Activated CD8-positive, alpha-beta memory T cell treated with anti-CD3 and anti-CD28 coated beads, Interleukin-2, amount 50 U/mL, for 1 hour (primary cell): ENCODE data around the gene BCL7A.

ENCODE experiments used
- DNase-seq: peaks from one replicate; pipeline ENCODE4 v3.0.0-alpha.2; 2020; ENCODE audit errors: extremely low read depth

The BCL7A gene

DNA sequence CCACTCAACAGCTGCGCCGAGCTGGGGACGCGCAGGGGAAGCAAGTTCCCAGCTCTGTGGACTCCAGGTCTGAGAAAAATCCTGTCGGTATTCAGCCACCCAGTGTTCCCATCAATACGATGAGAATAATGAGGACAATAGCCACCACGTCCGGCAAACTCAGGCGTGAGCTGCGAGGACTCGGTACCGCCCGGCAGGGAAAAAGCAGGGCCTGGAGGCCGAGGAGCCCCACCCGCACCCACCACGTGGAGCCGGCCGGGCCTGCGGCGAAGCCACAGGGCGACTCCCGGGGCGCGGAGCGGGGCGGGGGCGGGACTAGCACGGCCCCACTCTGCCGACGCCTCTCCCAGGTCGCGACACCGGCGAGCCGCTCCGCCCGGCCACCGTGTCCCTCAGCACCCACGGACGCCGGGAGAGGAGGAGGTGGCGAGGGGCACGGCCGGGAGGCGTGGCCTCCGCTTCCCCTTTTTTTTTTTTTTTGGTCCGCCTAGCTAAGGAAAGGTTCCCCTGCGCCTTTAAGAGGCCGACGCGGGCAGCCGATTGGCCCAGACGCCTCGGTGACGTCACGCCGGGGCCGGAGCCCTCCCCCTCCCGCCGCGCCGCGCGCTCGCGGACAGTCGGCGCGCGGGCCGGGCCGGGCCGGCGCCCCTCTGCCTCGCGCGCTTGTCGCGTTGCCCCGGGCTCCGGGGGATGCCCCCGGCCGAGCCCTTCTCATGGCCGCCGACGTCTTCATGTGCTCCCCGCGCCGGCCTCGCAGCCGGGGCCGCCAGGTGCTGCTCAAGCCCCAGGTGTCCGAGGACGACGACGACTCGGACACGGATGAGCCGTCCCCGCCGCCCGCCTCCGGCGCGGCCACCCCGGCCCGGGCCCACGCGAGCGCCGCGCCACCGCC is 56.7 kb downstream of the BCL7A start, which contains the start of gene MLXIP:
TSS of gene MLXIP (plus strand) at position 616 of the 892 bp plus-strand sequence. CDS start at position 714, 98 bp downstream.
- DNase-seq, result peak; percentile 65

DNA sequence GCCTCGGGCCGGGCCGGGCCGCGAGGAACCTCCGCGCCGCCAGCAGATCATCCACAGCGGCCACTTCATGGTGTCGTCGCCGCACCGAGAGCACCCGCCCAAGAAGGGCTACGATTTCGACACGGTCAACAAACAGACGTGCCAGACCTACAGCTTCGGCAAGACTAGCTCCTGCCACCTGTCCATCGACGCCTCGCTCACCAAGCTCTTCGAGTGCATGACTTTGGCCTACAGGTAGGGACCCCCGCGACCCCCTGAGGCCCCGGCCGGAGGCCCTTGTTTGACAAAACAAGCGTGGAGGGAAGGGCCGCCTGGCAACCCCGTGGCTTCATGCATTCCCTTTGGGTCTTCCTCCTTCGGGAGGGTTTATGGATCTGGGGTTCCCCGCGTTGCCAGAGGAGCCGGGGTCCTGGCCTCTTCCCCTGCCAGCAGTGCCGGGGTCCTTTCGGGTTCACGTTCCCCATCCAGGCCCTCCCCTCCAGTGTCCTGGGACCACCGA is 57.4 kb downstream of the BCL7A start:
- DNase-seq, result no peak

DNA sequence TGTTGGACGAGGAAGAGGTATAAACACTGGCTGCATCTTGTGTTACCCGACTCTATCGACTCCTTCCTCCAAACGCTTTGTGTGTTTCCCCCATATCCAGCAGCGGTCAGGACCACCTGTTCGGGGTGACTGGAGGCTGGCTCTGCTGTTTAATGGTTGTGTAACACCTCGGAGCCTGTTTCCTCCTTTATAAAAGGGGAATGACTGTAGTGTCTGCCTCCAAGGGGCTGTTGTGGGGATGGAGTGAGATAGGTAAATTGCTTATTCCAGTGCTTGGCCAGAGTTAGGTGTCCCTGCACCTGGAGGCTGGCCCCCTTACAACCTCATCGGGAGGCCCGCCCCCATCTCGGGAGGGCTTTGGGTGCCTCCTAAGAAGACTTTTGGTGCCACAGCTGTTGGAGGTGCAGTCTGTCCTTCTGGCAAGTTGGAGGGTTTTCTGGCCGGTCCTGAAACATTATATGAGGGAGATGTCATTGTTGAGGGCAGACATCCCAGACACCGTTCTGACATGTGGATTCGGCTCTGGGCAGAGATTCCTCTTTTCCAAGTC is 57.9 kb downstream of the BCL7A start:
- DNase-seq, result no peak

DNA sequence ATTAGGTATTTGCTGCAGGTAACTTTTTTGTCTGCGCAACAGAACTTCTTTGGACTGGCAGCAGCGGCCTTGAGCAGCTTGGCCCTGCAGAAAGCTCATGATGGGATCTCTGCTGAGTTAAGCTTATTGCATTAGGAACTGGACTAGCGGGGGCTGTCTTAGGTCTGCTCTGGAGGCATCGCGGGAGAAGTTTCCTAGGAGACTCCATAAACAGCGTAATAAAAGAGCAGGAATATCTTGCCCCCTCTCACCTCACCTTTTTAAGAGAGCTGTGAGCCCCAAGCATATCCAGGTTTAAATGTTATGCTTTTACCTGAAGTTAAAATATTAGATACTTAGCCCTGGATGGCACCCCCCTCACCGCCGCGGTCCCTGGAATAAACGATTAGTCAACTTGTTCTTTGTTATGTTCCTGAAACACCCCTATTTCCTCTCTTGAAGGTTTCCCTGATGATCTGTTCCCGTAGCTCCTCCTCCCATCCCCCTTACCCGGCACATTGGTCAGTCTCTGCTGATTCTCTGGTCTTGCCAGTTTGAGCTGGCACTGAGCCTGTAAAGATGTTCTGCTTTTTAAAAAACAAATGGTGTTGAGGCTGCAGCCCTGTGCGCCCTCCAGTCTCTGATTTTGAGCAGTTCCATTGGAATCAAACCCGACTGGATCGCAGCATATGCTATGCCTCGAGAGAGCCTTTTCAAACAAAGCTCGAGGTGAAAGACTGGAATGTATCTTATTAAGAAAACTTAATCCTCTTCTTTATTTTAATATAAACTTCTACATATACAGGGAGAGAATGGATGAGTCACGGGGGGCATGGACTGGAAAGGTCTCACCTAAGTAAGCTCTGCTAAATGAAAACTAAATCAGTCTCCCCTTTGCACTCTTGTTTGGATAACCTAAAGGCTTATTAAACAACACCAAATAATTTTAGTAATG is 58.7 kb downstream of the BCL7A start:
- no peak for DNase-seq

DNA sequence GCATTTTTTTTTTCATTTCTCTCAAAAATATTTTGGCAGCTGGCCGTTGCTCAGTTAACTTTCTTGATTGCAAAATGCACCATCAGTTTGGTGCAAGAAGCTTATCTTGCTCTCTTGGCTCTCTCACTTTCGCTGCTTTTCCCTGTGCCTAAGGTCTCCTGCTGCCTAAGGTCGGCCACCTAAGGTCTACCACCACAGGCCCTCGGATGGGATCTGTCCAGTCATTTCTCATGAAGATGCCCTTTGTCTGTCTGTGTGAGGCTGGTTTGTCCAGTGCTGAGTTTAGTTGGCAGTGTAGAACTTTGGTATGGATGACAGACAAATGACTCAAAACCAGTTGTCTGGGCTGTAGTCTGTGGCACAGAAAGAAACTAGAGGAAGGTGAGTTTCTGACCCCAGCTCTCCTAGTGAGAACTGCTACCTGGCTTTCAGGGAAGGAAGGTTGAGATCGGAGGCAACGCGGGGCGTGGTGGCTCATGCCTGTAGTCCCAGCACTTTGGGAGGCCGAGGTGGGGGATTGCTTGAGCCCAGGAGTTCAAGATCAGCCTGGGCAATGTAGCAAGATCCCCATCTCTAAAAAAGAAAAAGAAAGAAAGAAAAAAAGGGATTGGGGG is 59.5 kb downstream of the BCL7A start:
- DNase-seq, result no peak

DNA sequence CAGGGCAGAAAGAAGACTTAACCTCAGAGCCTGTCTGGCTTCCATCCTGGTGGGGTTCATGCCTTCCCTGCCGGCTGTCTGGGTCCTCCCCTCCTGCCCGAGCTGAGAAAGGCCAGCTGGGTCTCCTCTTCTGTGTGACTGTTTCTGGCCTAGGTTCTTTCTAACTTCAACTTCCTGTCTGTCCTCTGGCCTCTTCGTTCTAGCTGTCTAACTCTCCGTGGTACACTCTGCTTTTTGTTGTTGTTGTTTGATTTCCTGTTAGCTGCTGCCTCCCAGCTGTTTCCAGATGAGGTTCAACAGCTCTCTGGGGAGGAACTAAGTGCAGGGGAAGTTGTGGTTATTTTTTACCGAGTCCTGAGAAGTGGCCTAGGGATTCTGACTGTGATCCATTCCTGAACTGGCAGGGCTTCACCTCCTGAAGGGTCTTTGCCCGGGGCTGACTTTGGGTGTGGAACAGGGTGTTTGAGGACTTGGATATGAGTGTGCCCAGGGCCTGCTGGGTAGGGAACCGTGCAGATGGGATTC is 60.1 kb downstream of the BCL7A start:
- no peak for DNase-seq

DNA sequence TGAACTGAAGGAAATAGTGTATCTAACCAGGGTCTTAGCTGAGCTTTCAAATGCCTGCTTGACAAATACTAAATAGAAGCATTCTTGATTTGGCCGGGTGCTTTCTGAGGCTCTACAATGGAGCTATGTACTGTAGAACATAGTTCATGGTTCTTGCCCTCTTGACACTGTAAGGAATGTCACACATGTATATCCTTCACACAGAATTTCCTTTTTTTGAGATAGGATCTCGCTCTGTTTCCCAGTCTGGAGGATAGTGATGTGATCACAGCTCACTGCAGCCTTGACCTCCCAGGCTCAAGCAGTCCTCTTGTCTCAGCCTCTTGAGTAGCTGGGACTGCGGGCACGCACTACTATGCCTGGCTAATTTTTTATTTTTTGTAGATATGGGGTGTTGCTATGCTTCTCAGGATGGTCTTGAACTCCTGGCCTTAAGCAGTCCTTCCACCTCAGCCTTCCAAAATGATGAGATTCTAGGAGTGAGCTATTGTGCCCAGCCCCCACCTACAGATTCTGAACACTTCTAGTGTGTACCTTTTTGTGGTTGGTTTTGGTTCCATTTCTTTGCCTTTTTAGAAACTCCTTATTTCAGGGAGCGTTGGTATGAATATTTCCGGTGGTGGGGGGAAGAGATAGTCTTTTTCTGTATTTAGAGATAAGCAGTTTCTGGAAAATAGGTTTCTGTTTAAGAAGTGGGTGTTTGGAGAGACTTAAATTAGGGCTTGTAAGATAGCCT is 61.1 kb downstream of the BCL7A start:
- no peak for DNase-seq

DNA sequence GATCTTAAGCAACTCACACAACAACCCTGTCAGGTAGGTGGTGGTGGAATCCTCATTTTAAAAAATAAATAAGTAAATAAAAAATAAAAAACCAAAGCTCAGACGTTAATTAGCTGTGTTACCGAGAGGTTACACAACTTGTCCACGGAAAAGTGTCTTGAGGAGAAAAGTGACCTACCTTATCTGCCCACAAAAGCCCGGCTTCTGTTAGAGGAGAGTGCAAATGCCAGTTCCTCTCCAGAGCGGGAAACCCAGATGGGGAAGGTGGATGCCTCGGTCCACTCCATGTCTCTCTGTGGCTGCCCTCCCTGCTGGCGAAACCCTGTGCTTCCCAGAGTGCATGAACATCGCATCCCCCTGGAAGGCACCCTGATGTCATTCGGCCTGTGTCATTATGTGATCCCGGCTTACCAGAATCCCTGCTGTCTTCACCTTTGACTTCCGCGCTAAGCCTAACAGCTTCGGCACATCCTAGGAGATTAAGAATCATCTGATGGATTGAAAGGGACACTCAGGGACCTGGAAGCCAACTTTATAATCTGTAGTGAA is 63.2 kb downstream of the BCL7A start:
- no peak for DNase-seq

DNA sequence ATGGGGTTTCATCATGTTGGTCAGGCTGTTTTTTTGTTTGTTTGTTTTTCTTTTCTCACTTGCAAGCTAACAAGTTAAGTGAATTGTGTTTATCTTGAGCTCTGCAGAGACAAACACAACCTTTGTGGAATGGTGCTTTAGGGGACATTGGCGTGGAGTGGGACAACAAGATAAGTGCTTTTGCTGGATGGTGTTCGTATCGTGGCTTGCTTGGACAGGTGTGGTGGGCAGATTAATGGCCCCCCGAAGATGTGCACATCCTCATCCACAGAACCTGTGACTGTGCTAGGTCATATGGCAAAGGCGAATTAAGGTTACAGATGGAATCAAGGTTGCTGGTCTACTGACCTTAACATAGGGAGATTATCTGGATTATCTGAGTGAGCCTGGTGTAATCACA is 63.9 kb downstream of the BCL7A start:
- no peak for DNase-seq

DNA sequence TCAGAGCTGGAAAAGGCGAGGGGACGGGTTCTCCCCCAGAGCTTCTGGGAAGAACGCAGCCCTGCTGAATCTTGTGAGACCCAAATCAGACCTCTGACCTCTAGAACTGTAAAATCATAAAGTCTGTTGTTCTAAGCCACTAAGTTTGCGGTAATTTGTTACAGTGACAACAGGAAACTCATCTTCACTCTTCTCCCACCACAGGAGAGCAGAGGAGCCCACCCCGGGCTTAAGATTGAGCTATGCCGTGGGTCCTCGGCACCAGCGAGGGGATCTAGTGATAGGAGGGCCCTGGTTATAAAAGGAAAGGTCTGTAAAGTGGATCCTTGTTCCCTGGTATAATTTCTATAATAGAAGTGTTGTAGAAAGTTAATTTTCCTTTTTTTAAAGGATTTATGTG is 64.4 kb downstream of the BCL7A start:
- DNase-seq, result no peak

DNA sequence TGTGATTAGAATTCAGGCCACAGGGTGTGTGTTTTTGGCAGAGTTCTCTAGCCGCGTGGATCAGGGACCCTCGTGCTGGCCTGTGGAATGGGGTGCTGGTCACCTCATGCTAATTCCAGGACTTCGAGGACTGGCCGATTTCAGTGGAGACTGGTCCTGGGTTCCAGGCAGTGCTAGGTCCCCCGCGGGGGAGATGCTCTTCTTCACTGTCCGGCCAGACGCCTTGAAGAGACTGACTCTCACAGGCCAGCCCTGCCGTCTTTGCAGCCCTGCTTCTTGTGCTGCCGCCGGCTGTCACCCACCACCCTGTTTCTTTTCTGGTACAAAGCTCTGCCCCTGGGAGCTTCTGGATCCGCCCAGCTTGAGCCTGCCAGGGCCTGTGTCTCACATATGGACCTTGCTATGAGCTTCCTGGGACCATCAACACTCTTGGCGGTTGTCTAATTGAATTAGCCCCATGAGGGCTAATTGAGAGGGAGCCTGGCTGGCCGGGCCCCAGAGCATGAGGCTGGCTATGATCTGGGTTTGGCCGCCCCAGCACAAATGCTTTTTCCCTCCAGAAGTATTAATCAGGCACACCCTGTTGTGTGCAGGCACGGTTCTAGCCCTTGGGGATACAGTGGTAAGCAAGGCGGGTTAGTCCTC is 65.1 kb downstream of the BCL7A start:
- no peak for DNase-seq

DNA sequence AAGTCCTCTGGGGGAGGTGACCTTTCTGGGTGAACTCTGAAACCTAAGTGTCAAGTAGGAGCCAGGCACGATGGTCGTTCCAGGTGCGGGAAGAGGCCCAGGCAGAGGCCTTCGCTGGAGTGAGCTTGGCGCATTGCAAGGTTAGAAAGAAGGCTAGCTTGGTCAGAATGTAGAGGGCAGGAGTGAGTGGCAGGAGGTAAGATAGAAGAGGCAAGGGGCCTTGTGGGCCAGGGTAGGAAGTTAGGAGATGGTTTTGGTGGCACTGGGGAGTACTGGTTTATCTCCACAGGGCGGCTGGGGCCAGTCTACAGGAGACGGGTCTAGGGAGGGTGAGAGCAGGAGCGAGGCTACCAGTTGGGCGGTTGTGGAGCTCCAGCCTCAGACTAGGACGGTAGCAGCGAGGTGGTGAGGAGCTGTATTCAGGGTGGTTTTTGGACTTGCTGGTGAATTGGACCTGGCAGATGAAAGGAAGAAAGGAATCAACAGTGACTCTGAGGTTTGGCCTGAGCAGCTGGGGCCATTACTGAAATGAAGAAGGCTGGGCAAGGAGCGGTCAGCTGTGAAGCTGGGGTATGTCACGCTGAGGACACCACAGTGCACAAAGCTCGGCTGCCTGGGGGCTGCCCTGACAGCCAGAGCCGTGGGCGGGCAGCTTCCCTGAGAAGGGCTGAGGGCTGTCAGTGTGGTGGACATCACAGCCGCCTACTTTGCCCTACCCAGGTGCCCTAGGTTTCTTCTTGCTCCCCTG is 65.9 kb downstream of the BCL7A start:
- DNase-seq, result no peak

DNA sequence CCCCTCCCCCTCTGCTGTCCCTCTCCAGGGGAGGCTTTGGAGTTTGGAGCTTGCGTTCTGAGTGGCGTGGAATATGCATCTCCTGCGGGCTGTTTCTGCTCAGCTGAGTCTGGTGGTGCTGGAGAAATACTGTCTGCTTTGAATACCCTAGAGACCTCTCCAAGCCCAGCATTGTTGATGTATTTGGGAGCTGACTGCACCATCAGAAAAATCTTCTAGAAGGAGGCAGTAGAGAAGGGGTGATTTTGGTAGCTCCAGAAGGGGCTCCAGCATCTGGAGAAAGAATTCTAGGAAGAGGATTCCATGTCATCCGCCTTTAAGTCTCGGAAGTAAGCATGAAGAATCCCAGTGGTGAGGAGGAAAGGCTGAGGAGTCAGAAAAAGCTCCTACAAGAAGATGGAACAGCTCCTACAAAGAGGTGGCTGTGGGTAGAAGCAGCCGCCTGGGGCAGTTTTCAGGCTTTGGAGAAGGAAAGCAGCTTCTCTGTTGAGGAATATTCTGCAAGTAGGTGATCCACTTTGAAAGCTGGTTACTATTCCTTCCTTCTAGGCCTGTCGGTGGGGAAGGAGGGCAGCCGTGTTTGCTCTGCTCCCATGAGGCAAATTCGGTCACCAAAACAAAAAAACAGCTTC is 66.6 kb downstream of the BCL7A start:
- DNase-seq, result no peak

DNA sequence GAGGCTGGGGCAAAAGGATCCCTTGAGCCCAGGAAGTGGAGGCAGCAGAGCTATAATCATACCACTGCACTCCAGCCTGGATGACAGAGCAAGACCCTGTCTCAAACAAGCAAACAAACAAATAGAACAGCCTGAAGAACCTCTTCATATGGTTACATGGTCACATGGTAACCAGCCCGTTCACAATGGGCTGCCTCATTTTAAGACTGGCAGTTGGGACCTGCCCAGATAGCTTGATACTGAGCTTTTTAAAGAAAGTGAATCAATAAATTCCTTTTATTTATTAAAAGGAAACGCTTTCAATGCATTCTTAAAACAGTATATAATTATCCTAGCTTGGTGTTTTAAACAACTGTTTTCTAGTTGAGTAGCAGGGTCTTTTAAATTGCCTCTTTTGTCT is 67.4 kb downstream of the BCL7A start:
- DNase-seq, result no peak

DNA sequence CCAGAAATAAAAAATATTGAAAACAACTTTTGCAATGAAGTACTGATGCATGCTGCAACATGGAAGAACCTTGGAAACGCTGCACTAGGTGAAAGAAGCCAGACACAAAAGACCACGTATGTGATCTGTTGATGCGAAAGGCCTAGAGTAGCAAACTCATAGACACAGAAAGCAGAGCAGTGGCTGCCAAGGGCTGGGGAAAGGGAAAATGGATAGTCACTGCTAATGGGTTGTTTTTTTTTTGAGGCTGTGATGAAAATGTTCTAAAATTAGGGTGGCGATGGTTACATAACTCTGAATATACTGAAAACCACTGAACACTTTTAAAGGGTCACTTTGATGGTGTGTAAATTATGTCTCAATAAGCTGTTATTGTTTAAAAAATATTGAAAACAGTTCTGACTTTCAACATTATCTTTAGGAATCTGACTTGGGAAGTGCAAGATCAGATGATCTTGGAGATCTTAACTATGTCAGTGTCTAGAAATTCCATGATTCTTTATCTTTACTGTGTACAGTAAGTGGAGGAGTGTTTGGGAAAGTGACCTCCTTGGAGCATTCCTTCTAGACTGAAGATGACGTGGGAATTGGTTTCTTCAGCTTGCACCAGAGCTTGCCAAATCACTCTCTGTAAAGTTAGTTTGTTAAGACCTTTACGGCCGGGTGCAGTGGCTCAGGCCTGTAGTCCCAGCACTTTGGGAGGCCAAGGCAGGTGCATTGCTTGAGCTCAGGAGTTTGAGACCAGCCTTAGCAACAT is 69.3 kb downstream of the BCL7A start:
- DNase-seq, result no peak

DNA sequence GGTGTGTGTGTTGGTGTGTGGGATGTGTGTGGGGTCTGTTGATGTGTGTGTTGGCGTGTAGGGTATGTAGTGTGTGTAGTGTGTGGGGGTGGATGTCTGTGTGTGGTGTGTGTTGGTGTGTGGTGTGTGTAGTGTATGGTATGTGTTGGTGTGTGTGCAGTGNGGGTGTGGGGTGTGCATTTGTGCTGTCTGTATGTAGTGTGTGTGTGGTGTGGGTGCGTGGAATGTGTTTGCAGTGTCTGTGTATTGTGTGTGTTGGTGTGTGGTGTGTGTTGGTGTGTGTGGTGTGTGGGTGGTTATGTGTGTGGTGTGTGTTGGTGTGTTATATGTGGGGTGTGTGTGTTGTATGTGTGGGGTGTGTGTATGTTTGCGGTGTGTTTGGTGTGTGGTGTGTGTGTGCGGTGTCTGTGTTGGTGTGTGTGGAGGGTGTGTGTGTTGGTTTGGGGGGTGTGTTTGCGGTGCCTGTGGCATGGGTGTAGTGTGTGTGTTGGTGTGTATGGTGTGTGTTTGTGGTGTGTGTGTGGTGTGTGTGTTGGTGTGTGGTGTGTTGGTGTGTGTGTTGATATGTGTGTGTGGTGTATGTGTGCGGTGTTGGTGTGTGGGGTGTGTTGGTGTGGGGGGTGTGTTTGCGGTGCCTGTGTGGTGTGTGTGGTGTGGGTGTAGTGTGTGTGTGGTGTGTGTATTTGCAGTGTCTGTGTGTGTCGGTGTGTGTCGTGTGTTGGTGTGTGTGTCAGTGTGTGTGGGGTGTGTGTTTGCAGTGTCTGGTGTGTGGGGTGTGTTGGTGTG is 71.6 kb downstream of the BCL7A start:
- DNase-seq, result no peak

DNA sequence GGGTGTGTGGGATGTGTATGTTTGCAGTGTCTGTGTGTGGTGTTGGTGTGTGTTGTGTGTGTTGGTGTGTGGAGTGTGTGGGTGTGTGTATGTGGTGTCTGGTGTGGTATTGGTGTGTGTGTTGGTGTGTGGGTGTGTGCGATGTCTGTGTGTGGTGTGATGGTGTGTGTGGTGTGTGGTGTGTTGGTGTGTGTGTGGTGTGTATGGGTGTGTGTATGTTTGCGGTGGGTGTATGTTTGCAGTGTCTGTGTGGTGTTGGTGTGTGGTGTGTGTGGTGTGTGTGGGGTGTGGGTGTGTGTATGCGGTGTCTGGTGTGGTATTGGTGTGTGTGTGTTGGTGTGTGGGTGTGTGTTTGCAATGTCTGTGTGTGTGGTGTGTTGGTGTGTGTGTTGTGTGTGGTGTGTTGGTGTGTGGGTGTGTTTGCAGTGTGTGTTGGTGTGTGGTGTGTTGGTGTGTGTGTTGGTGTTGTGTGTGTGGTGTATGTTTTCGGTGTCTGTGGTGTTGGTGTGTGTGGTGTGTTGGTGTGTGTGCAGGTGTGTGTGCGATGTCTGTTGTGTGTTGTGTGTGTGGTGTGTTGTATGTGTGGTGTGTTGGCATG is 72.6 kb downstream of the BCL7A start:
- no peak for DNase-seq
